Kidney (tissue), 22 donors: Measurements from ENCODE around the gene HES6. TPM values are rescaled to one million over a fixed set of nuclear protein-coding genes. Genes with fewer than 3 reads are reported as not detected.

Experiments
- DNase-seq, 5 donors: peaks; one replicate each; pipeline ENCODE4 v3.0.0-alpha.2; 2013 to 2020
- FAIRE-seq: peaks from 2 replicates; lab custom pipeline; 2012; peaks lifted over from hg19 to GRCh38; lab: Jason Lieb, UNC
- H3K27ac ChIP-seq, 2 donors: one replicate each; pipeline ENCODE4 v1.7.0; 2013; ENCODE audit warnings: low read depth in 2 of 2, low read length in 2 of 2, inconsistent platforms in 1 of 2
- H3K27me3 ChIP-seq: one replicate; pipeline ENCODE4 v1.7.1; 2013; ENCODE audit warnings: low read length, inconsistent platforms; ENCODE audit not compliant: control insufficient read depth, insufficient read depth
- H3K36me3 ChIP-seq, 3 donors: one replicate each; pipeline versions ENCODE4 v1.7.0 to v1.7.1; 2013; ENCODE audit warnings: low read length in 3 of 3, control low read depth in 1 of 3, inconsistent platforms in 1 of 3; ENCODE audit not compliant: insufficient read depth in 3 of 3, control insufficient read depth in 2 of 3
- H3K4me1 ChIP-seq, 3 donors: one replicate each; pipeline versions ENCODE4 v1.7.0 to v1.7.1; 2013; ENCODE audit warnings: low read length in 3 of 3, inconsistent platforms in 1 of 3, low read depth in 1 of 3; ENCODE audit not compliant: control insufficient read depth in 2 of 3, insufficient read depth in 2 of 3
- H3K4me3 ChIP-seq, 3 donors: one replicate each; pipeline versions ENCODE4 v1.7.0 to v1.8.1; 2013; ENCODE audit warnings: low read length in 3 of 3, control low read depth in 1 of 3, inconsistent platforms in 1 of 3
- H3K9ac ChIP-seq, 3 donors: one replicate each; pipeline versions ENCODE4 v1.7.0 to v1.7.1; 2013; ENCODE audit warnings: low read length in 3 of 3, control low read depth in 1 of 3, inconsistent platforms in 1 of 3
- H3K9me3 ChIP-seq, 3 donors: one replicate each; pipeline versions ENCODE4 v1.7.0 to v1.7.1; 2013; ENCODE audit warnings: low read length in 3 of 3, control low read depth in 1 of 3, inconsistent platforms in 1 of 3; ENCODE audit not compliant: control insufficient read depth in 2 of 3, insufficient read depth in 1 of 3
- CTCF ChIP-seq: IDR thresholded peaks from 3 replicates; pipeline ENCODE4 v1.5.1; 2012; ENCODE audit warnings: mild to moderate bottlenecking, moderate library complexity, borderline replicate concordance; ENCODE audit not compliant: insufficient read depth; ENCODE audit errors: extremely low read depth
- intact Hi-C: fragments of 100-400 bp; cut with DNase I; formaldehyde crosslinking; loops from one replicate; pipeline ENCODE4 v1.11.1; 2022
- long read RNA-seq, 10 donors: library from polyadenylated mRNA in 1 of 10; unstranded in 1 of 10; transcript quantifications; one replicate each; pipeline ENCODE4 v2.0.0 and lab custom pipeline, GENCODE V29; 2021 to 2026
- polyA plus RNA-seq: library from polyadenylated mRNA; stranded (reverse); fragments of 350-450 nt; fragmentation: Illumina TruSeq; extraction: RNeasy Lipid Tissue Mini Kit (QIAGEN cat#74804); gene quantifications from one replicate; pipeline ENCODE4 v1.2.3, GENCODE V29; 2014; ENCODE audit warnings: low read depth, low replicate concordance; ENCODE audit not compliant: insufficient read depth
- total RNA-seq: library from RNA; stranded (reverse); fragmentation: NEBNext Ultra II Directional; extraction: Animal tissue kit (Norgen Biotek cat#: 25700); gene quantifications from one replicate; pipeline ENCODE4 v1.2.1, GENCODE V29; 2021
- donor health status: control.
- donor health status: control.
- donor health status: control.
- donor health status: control.
- donor health status: control.
- donor health status: DM: yes; HTN: yes; CAD: no.
- donor health status: Normal renal cell carcinoma (clear cell type).

Gene HES6
- 5.2 TPM for total RNA-seq
- polyA plus RNA-seq = 5.5 TPM
- long read RNA-seq, donor 1, partial matches to known transcripts = 0 of 4 reads
- long read RNA-seq, donor 1, other reads (novel, unspliced or antisense) = 0 of 4 reads
- long read RNA-seq, donor 2, partial matches to known transcripts = 0 of 3 reads
- long read RNA-seq, donor 2, other reads (novel, unspliced or antisense) = 0 of 3 reads
- long read RNA-seq, donor 3, transcript HES6-201 (4 exons, 1,454 nt) = major isoform, 5 of 6 reads
- long read RNA-seq, donor 3, partial matches to known transcripts = 0 of 6 reads
- long read RNA-seq, donor 3, other reads (novel, unspliced or antisense) = 0 of 6 reads
- long read RNA-seq, donor 4, partial matches to known transcripts = 0 of 4 reads
- long read RNA-seq, donor 4, other reads (novel, unspliced or antisense) = 0 of 4 reads
- long read RNA-seq, donor 5 = 0 reads
- long read RNA-seq, donor 6, transcript HES6-201 (4 exons, 1,454 nt) = major isoform, 6 of 7 reads
- long read RNA-seq, donor 6, partial matches to known transcripts = 0 of 7 reads
- long read RNA-seq, donor 6, other reads (novel, unspliced or antisense) = 0 of 7 reads
- long read RNA-seq, donor 7, partial matches to known transcripts = 0 of 7 reads
- long read RNA-seq, donor 7, other reads (novel, unspliced or antisense) = 2 of 7 reads
- long read RNA-seq, donor 8, partial matches to known transcripts = 0 of 3 reads
- long read RNA-seq, donor 8, other reads (novel, unspliced or antisense) = 0 of 3 reads
- long read RNA-seq, donor 9, partial matches to known transcripts = 0 of 4 reads
- long read RNA-seq, donor 9, other reads (novel, unspliced or antisense) = 0 of 4 reads
- long read RNA-seq, donor 10, partial matches to known transcripts = 0 of 4 reads
- long read RNA-seq, donor 10, other reads (novel, unspliced or antisense) = 0 of 4 reads

DNA sequence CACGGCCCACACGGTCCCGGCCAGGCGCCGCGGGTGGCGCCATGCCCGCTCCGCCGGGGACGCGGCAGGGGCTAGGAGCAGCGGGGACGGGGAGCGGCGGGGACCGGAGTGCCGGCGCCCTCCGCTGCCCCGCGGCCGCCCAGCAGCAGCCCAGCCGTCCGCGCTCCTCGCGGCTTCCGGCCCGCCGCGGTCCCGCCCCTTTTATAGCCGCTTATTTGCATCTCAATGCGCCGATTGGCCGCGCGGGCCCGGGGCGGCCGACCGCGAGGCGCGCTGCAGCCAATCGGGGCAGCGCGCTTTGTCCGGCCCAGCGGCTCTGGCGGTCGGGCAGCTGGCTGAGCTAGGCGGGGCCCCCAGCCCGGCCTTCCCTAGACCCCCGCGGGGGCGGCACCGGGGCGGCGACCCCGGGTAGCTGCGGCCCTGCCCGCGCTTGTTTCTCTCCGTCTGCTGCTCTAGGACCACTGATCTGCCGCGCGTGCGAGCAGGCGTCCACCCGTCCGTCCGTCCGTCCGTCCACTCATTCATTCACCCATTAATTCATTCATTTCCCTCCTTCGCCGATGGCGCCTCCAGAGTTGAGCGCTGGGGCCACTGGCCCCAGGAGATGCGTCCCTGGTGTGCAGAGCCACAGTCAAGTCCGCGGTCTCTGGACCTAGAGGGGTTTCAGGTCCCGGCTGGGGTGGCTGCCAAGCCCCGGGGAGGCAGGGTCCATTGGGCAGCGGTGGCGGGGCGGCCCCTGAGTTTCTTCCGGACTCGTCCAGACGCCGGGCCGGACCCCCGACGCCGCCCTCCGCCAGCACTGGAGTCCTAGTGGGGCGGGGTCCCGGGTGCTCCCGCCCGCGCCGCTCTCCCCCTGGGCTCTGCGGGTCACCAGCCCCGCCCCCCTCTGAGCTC, at the start of gene HES6:
HES6 (minus strand) TSS at position 176 of the 894 bp plus-strand sequence; CDS start at position 43, 133 bp downstream.
- Histone ChIP-seq H3K4me1 (peaks cover 0 to 14% (median 10%) of the 10 kb centered on the region in 3 donors), H3K9ac (no peak within 1 kb of the TSS), H3K4me3 (peak within 1 kb of the TSS in 1 of 3 donors; percentile 54), H3K9me3 (no peaks in the 10 kb centered on the region), H3K36me3 (peaks cover 0 to 2% (median 0%) of the 10 kb centered on the region in 3 donors), H3K27me3 (peaks cover 3% of the 10 kb centered on the region), H3K27ac (no peak within 1 kb of the TSS)
- intact Hi-C loops = no loop called here
- DNase-seq (peak; percentile 92 to 97 (median 96)), FAIRE-seq (no peak)
- TF ChIP-seq CTCF = no peak

DNA sequence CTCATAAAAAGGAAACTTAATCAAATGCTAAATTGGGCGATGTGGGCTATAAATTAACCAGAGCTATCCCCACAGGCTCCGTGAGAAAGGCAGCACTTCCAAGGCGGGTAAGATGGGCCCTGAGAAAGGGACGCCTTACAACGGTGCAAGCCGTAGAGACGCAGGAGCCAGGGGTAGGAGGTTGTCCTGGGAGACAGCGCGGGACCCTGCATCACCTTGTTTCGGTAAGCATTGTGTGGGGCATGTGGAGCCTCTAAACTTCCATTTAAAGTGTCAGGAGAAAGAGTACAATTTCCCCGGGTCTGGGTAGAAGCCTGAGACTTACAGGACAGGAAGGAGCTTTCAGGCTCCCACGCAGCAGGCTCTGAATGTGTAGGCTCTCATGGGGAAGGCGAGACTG, 49.7 kb upstream of the HES6 start:
- peak overlapping the region in 1 of 3 donors; percentile 24 for H3K9ac ChIP-seq
- FAIRE-seq = no peak
- peaks cover 3 to 37% (median 23%) of the 10 kb centered on the region in 3 donors for H3K4me1 ChIP-seq
- peak overlapping the region; percentile 45 to 71 (median 49) for H3K4me3 ChIP-seq
- no peaks in the 10 kb centered on the region for H3K9me3 ChIP-seq
- H3K27me3 ChIP-seq = no peaks in the 10 kb centered on the region
- no peaks in the 10 kb centered on the region for H3K36me3 ChIP-seq
- intact Hi-C loops = no loop called here
- H3K27ac ChIP-seq = peak overlapping the region in 1 of 2 donors; percentile 91
- TF ChIP-seq CTCF = no peak
- DNase-seq = peak in 3 of 5 donors; percentile 22 to 41 (median 39)
